ENCODE data around the gene DLST. TPM values are rescaled to one million over a fixed set of nuclear protein-coding genes. Genes with fewer than 3 reads are reported as not detected.

Gene DLST
- total and polyA plus RNA-seq, 2 of the 4 experiments (the other 2 are of a cell fraction): 58.6 to 119 TPM

DNA sequence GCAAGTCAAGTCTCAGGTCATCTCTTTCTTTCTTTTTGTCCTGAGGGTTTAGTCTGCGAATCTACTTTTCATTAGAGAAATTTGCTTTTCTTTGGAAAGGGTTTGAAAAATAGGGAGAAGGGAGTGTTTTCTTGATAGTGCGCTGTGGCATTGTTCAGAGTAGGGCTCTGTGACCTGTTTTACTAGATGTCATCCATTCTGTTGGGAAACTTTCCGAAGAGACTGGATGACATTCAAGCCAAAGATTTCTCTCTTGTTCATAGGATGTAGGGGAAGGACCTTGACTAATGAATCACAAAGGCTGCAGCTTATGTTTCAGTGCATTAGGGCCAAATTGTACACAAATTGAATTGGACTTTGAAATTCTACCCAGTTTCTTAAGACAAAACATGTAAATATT, 14.7 kb downstream of the DLST start:
- TF ChIP-seq RCOR1 (IDR thresholded peaks at IDR 0.05; ENCODE audit: insufficient replicate concordance, low read length) (no peak), CEBPB (IDR thresholded peaks at IDR 0.05; ENCODE audit: low read depth, low read length) (no peak), BHLHE40 (IDR thresholded peaks at IDR 0.05; ENCODE audit: low read depth, low read length) (no peak), POLR2A (IDR thresholded peaks at IDR 0.05; ENCODE audit: low read depth, low read length) (no peak), MAZ (IDR thresholded peaks at IDR 0.05; ENCODE audit: borderline replicate concordance, low read depth, low read length) (no peak), MAFK (IDR thresholded peaks at IDR 0.05; ENCODE audit: low read depth, low read length) (no peak), SMC3 (IDR thresholded peaks at IDR 0.05; ENCODE audit: low read depth, low read length) (no peak), USF2 (IDR thresholded peaks at IDR 0.05; ENCODE audit: low read depth, low read length) (no peak), RFX5 (IDR thresholded peaks at IDR 0.05; ENCODE audit: low read depth, low read length) (no peak), RAD21 (IDR thresholded peaks at IDR 0.05; ENCODE audit: low read length) (no peak), CHD1 (IDR thresholded peaks at IDR 0.05; ENCODE audit: low read depth, low read length) (no peak), MXI1 (IDR thresholded peaks at IDR 0.05; ENCODE audit: borderline replicate concordance, low read depth, low read length) (no peak), NFE2L2 (IDR thresholded peaks at IDR 0.05; ENCODE audit: low read depth, low read length) (no peak), FOS (IDR thresholded peaks at IDR 0.05; ENCODE audit: low read depth, low read length) (no peak)
- TF ChIP-seq, protein P1, sequence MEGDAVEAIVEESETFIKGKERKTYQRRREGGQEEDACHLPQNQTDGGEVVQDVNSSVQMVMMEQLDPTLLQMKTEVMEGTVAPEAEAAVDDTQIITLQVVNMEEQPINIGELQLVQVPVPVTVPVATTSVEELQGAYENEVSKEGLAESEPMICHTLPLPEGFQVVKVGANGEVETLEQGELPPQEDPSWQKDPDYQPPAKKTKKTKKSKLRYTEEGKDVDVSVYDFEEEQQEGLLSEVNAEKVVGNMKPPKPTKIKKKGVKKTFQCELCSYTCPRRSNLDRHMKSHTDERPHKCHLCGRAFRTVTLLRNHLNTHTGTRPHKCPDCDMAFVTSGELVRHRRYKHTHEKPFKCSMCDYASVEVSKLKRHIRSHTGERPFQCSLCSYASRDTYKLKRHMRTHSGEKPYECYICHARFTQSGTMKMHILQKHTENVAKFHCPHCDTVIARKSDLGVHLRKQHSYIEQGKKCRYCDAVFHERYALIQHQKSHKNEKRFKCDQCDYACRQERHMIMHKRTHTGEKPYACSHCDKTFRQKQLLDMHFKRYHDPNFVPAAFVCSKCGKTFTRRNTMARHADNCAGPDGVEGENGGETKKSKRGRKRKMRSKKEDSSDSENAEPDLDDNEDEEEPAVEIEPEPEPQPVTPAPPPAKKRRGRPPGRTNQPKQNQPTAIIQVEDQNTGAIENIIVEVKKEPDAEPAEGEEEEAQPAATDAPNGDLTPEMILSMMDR (conservative IDR thresholded peaks at IDR 0.05; ENCODE audit: low read depth, low read length): no peak
- TF ChIP-seq, protein P2, sequence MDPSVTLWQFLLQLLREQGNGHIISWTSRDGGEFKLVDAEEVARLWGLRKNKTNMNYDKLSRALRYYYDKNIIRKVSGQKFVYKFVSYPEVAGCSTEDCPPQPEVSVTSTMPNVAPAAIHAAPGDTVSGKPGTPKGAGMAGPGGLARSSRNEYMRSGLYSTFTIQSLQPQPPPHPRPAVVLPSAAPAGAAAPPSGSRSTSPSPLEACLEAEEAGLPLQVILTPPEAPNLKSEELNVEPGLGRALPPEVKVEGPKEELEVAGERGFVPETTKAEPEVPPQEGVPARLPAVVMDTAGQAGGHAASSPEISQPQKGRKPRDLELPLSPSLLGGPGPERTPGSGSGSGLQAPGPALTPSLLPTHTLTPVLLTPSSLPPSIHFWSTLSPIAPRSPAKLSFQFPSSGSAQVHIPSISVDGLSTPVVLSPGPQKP (IDR thresholded peaks at IDR 0.05; ENCODE audit: borderline replicate concordance, low read depth, low read length): no peak
- Histone ChIP-seq H2BK15ac (ENCODE audit: low read depth, low read length) (no peak overlapping the region), H3K4me2 (ENCODE audit: low read depth, low read length) (no peak overlapping the region), H3K36me3 (ENCODE audit: control insufficient read depth, insufficient read depth, low read length) (peaks cover 79% of the 10 kb centered on the region), H2AK5ac (ENCODE audit: low read depth, low read length) (no peak overlapping the region), H3K9ac (ENCODE audit: low read depth, low read length) (no peak overlapping the region), H3K23ac (ENCODE audit: low read depth, low read length) (no peak overlapping the region), H2AFZ (replicated peaks; ENCODE audit: low read length, poor library complexity) (no peak overlapping the region), H3K27me3 (ENCODE audit: control insufficient read depth, insufficient read depth, low read length) (no peaks in the 10 kb centered on the region), H3K56ac (ENCODE audit: extremely low read depth, insufficient read depth, low read length) (no peak overlapping the region), H3K4me3 (ENCODE audit: insufficient read depth, low read depth, low read length) (no peak overlapping the region), H4K5ac (ENCODE audit: low read depth, low read length) (no peak overlapping the region), H3K27ac (ENCODE audit: insufficient read depth, low read length) (no peak overlapping the region), H3K14ac (replicated peaks; ENCODE audit: low read depth, low read length) (no peak overlapping the region), H2AK9ac (replicated peaks; ENCODE audit: low read depth, low read length, poor library complexity) (no peak overlapping the region), H2BK120ac (ENCODE audit: low read depth, low read length) (no peak overlapping the region), H4K20me1 (ENCODE audit: insufficient read depth, low read length) (peaks cover 8% of the 10 kb centered on the region; the same call in 1 of the 2 replicates), H3K9me3 (ENCODE audit: control insufficient read depth, insufficient read depth, low read length) (no peaks in the 10 kb centered on the region), H3K9me1 (ENCODE audit: insufficient read depth, low read length) (no peaks in the 10 kb centered on the region), H3K4ac (ENCODE audit: low read depth, low read length) (no peak overlapping the region), H4K8ac (ENCODE audit: low read depth in 2 of 2, low read length in 2 of 2) (no peak overlapping the region), H2BK5ac (ENCODE audit: low read depth, low read length, poor library complexity, severe bottlenecking) (no peak overlapping the region), H3K79me1 (ENCODE audit: low read depth in 1 of 2, low read length in 2 of 2) (peaks cover 34 to 44% of the 10 kb centered on the region in 2 experiments), H3K4me1 (ENCODE audit: control insufficient read depth, insufficient read depth, low read length) (no peaks in the 10 kb centered on the region), H3K18ac (ENCODE audit: low read depth, low read length) (no peak overlapping the region), H4K91ac (ENCODE audit: insufficient read depth, low read depth, low read length) (no peak overlapping the region), H2BK20ac (ENCODE audit: low read depth, low read length) (no peak overlapping the region)
- DNase-seq (no peak), ATAC-seq (ENCODE audit: low read depth) (no peak)
- 100% methylated on average over 1 of the region's 3 CpGs; no CpG with 5 or more reads in 1 of the 2 experiments for WGBS, 2 experiments (ENCODE audit: extremely low coverage in 2 of 2, insufficient read length in 1 of 2)
- BruUV-seq (replicated peaks): no TSS peak
- ChIA-PET CTCF (interaction anchor here (0.5 kb wide), 1 partner anchor 406 kb away, joined by 3 read pairs; no protein-coding TSS in a partner anchor), POLR2A (ENCODE audit: unreplicated experiment) (no interaction called here)
- dilution Hi-C loops (cut with HindIII; ENCODE audit: low sequenced_read_pairs, unreplicated experiment): no loop called here
- in situ Hi-C loops (cut with MboI; ENCODE audit: low sequenced_read_pairs): no loop called here
- intact Hi-C loops (cut with micrococcal nuclease): no loop called here

Data from IMR-90 (cell line).